NCI-H774 (cell line): ENCODE data around the gene FILIP1L.
"Not testable (repeated sequence)": the region's sequence is repeated elsewhere in the genome, so short reads cannot be mapped to it uniquely, and the experiment has no call there.

Experiments
- DNase-seq: peaks from one replicate; lab custom pipeline; 2025; lab: John Stamatoyannopoulos, UW

Gene FILIP1L

GRCh38 chr3:100098784-100099070 lies 15.6 kb downstream of the FILIP1L start:
- no peak for DNase-seq

GRCh38 chr3:100097919-100098783 lies 16.1 kb downstream of the FILIP1L start:
- DNase-seq = no peak

GRCh38 chr3:100096866-100097265 lies 17.4 kb downstream of the FILIP1L start:
- DNase-seq = no peak

- not testable (repeated sequence) for DNase-seq
Observed at GRCh38 chr3:100096286-100096685, 18.0 kb downstream of the FILIP1L start.

- no peak for DNase-seq
Observed at GRCh38 chr3:100093831-100094230, 20.5 kb downstream of the FILIP1L start.

GRCh38 chr3:100090669-100091005 lies 23.7 kb downstream of the FILIP1L start:
- DNase-seq = no peak

GRCh38 chr3:100089812-100090668 lies 24.3 kb downstream of the FILIP1L start:
- no peak for DNase-seq

- no peak for DNase-seq
Observed at GRCh38 chr3:100088735-100089368, 25.4 kb downstream of the FILIP1L start.

- peak; percentile 32 for DNase-seq
Observed at GRCh38 chr3:100087198-100087597, 27.1 kb downstream of the FILIP1L start.

GRCh38 chr3:100086401-100086800 lies 27.9 kb downstream of the FILIP1L start:
- DNase-seq = no peak

GRCh38 chr3:100084100-100084806 lies 30.0 kb downstream of the FILIP1L start:
- DNase-seq = no peak

GRCh38 chr3:100083209-100083608 lies 31.1 kb downstream of the FILIP1L start:
- no peak for DNase-seq

- DNase-seq = no peak
Observed at GRCh38 chr3:100082714-100083113, 31.6 kb downstream of the FILIP1L start.

- no peak for DNase-seq
Observed at GRCh38 chr3:100081986-100082692, 32.2 kb downstream of the FILIP1L start.

GRCh38 chr3:100081311-100081710 lies 33.0 kb downstream of the FILIP1L start:
- no peak for DNase-seq

- no peak for DNase-seq
Observed at GRCh38 chr3:100080573-100080972, 33.7 kb downstream of the FILIP1L start.

GRCh38 chr3:100079328-100079727 lies 35.0 kb downstream of the FILIP1L start:
- no peak for DNase-seq

GRCh38 chr3:100076731-100077529 lies 37.4 kb downstream of the FILIP1L start:
- DNase-seq = no peak

- DNase-seq = no peak
Observed at GRCh38 chr3:100075851-100076730, 38.2 kb downstream of the FILIP1L start.

- DNase-seq = no peak
Observed at GRCh38 chr3:100075196-100075595, 39.1 kb downstream of the FILIP1L start.
